A673 (cell line): ENCODE results near the gene SARDH.

Experiments used
- CTCF ChIP-seq: fragments of 300-800, 200-600 bp; sonication (generic); conservative IDR thresholded peaks from 2 replicates; pipeline ENCODE4 v1.5.1; 2017; ENCODE audit warnings: low read depth, mild to moderate bottlenecking, antibody characterized with exemption, low read length, moderate library complexity, mixed read lengths
- EZH2 ChIP-seq: fragments of 200-600 bp; sonication (generic); IDR thresholded peaks from 2 replicates; pipeline ENCODE4 v1.6.1; 2017; ENCODE audit warnings: borderline replicate concordance, low read depth, mild to moderate bottlenecking, mixed read lengths, antibody characterized with exemption, low read length; ENCODE audit not compliant: poor library complexity, severe bottlenecking

- no peak for TF ChIP-seq EZH2
- TF ChIP-seq CTCF: no peak
Measured at GRCh38 chr9:133775951-133776905, 38.1 kb upstream of the SARDH start.
